BJ (cell line): ENCODE data around the gene CNTN2. TPM values are rescaled to one million over a fixed set of nuclear protein-coding genes. Genes with fewer than 3 reads are reported as not detected.

Experiments used
- CTCF ChIA-PET: fragments of 350-600 bp; formaldehyde crosslinking; extraction: SDS; loops from one replicate; lab custom pipeline; 2021; ENCODE audit warnings: antibody characterized with exemption, inconsistent platforms; lab: Yijun Ruan, JAX
- POLR2A ChIA-PET: fragments of 300-600 bp; sonication (Branson Sonifier 250); formaldehyde crosslinking; extraction: SDS; loops from one replicate; lab custom pipeline; 2021; ENCODE audit warnings: antibody characterized with exemption; lab: Charles Lee
- DNase-seq: peaks from one replicate; pipeline ENCODE4 v3.0.0-alpha.2; 2011; ENCODE audit warnings: low read depth
- H3K27me3 ChIP-seq: 2 replicates; pipeline ENCODE4 v1.6.0; 2011; ENCODE audit warnings: low read length; ENCODE audit not compliant: control insufficient read depth, insufficient read depth
- H3K36me3 ChIP-seq: 2 replicates; pipeline ENCODE4 v1.5.1; 2011; ENCODE audit warnings: low read length; ENCODE audit not compliant: control insufficient read depth, insufficient read depth
- H3K4me3 ChIP-seq: 2 replicates; pipeline ENCODE4 v1.5.1; 2011; ENCODE audit warnings: low read depth, mild to moderate bottlenecking, control low read depth, low read length
- polyA plus RNA-seq: library from polyadenylated mRNA; depleted of rRNA; stranded (reverse); fragments of >200 nt; gene quantifications from 2 replicates; pipeline ENCODE4 v1.2.3, GENCODE V29; 2011
- TF ChIP-seq, protein P1 (sequence below): IDR thresholded peaks from 2 replicates; pipeline ENCODE4 v1.5.1; 2011; ENCODE audit warnings: low read depth, mild to moderate bottlenecking, control low read depth, inconsistent platforms, low read length, moderate library complexity; ENCODE audit not compliant: insufficient read depth

CNTN2 gene
- polyA plus RNA-seq, 1 experiment: not detected

DNA sequence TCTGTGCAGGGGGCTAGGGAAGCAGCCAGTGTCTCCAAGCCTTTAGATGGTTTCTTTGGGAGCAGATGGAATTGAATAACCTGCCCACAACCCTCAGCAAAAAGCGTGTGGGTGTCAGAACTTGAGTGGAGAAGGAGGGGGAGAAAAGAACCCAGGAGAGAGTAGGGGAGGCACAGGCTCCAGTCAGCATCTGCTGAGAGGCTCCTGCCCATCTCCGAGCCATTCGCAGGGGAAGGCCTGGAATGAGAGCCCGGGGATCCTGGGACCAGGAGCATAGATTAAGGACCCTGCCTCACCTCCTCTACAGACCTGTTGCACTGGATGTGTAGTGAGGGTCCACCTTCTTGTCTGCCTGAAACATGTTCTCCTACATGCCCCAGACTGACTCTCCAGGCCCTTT, 25.0 kb downstream of the CNTN2 start:
- TF ChIP-seq, protein P1, sequence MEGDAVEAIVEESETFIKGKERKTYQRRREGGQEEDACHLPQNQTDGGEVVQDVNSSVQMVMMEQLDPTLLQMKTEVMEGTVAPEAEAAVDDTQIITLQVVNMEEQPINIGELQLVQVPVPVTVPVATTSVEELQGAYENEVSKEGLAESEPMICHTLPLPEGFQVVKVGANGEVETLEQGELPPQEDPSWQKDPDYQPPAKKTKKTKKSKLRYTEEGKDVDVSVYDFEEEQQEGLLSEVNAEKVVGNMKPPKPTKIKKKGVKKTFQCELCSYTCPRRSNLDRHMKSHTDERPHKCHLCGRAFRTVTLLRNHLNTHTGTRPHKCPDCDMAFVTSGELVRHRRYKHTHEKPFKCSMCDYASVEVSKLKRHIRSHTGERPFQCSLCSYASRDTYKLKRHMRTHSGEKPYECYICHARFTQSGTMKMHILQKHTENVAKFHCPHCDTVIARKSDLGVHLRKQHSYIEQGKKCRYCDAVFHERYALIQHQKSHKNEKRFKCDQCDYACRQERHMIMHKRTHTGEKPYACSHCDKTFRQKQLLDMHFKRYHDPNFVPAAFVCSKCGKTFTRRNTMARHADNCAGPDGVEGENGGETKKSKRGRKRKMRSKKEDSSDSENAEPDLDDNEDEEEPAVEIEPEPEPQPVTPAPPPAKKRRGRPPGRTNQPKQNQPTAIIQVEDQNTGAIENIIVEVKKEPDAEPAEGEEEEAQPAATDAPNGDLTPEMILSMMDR: no peak
- Histone ChIP-seq H3K36me3 (no peaks in the 10 kb centered on the region), H3K27me3 (no peaks in the 10 kb centered on the region; the same call in none of the 2 replicates), H3K4me3 (no peak overlapping the region)
- DNase-seq: no peak
- CTCF ChIA-PET: interaction anchor here (1.2 kb wide), 2 partner anchors 79 to 188 kb away, joined by 4 read pairs; no protein-coding TSS in a partner anchor
- POLR2A ChIA-PET: no interaction called here

DNA sequence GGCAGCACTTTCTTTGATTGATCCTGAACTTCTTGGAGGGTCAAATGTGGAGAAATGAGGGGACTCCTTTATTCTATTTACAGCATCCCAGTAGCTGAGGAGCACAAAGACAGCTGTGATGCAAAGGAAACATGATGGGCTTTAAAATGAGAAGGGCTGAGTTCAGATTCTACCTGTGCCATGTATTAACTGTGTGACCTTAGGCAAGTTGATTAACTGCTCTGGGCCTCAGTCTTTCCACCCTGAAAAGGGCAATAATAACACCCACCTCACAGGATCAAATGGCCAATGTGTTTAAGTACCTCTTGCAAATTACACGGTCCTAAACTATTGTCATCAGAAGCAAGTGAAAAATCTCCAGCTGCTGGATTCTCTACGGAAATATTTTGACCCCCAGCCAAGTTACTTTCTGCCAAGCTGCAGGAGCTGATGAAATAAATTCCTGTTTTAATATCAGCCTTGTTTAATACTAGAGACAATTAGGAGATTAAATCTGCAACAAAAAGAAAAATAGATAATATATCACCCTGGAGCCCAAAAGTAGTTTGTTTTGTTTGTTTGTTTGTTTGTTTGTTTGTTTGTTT, 25.5 kb downstream of the CNTN2 start:
- ChIA-PET CTCF (interaction anchor here (1.2 kb wide), 2 partner anchors 80 to 187 kb away, joined by 4 read pairs; no protein-coding TSS in a partner anchor), POLR2A (interaction anchor here (0.7 kb wide), 1 partner anchor 30 kb away, joined by 3 read pairs; no protein-coding TSS in a partner anchor)
- H3K36me3 ChIP-seq: no peaks in the 10 kb centered on the region
- no peak overlapping the region for H3K4me3 ChIP-seq
- TF ChIP-seq, protein P1: no peak
- no peaks in the 10 kb centered on the region; the same call in none of the 2 replicates for H3K27me3 ChIP-seq
- no peak for DNase-seq

DNA sequence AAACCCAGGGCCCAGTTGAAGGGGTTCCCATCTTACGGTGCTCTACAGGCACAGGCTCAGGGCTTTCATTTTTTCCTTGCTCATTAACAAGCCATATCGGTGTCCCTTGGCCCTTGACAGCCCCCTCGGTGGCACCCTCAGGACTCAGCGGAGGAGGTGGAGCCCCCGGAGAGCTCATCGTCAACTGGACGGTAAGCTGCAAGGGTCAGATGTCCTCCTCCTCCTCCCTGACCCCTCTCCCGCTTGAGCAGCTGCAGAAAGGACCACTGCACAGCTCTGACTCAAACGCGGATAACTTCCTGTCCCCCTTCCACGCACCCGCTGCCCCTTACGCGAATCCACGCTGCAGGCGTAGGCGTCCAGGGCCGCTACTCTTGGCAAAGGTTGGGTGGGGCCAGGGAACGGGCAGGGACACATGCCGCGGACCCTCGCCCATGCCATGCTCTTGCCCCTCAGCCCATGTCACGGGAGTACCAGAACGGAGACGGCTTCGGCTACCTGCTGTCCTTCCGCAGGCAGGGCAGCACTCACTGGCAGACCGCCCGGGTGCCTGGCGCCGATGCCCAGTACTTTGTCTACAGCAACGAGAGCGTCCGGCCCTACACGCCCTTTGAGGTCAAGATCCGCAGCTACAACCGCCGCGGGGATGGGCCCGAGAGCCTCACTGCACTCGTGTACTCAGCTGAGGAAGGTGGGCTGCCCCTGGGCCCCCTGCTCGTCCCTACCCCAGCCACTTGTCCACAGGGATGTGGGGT, 26.5 kb downstream of the CNTN2 start:
- ChIA-PET CTCF (interaction anchor here (0.6 to 3.9 kb wide), 3 partner anchors 8 to 258 kb away, joined by 3 to 30 read pairs (median 4); no protein-coding TSS in a partner anchor), POLR2A (no interaction called here)
- TF ChIP-seq, protein P1: no peak
- Histone ChIP-seq H3K27me3 (no peaks in the 10 kb centered on the region; the same call in none of the 2 replicates), H3K36me3 (no peaks in the 10 kb centered on the region), H3K4me3 (no peak overlapping the region)
- DNase-seq: no peak

DNA sequence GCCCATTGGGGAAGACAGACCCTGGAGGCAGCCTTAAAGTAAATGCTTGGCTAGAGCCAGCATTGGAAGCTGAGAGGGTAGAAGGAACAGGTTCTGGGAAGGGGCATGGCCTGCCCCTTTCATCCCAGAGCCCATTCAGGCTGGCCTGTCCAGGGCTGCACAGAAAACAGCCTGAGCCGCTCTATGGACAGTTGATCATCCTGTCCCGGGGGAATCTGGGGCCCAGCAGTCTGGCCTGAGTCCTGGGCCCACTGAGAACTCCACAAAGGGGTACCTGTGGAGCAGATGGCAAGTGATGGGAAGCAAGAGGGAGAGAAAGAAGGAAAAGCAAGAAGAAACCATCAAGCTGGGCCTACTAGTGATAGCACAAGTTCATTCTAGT, 28.0 kb downstream of the CNTN2 start:
- Histone ChIP-seq H3K36me3 (no peaks in the 10 kb centered on the region), H3K4me3 (no peak overlapping the region), H3K27me3 (no peaks in the 10 kb centered on the region; the same call in 1 of the 2 replicates)
- no peak for DNase-seq
- ChIA-PET POLR2A (no interaction called here), CTCF (interaction anchor here (1.1 to 3.9 kb wide), 2 partner anchors 9 to 185 kb away, joined by 3 to 30 read pairs; no protein-coding TSS in a partner anchor)
- TF ChIP-seq, protein P1: no peak

DNA sequence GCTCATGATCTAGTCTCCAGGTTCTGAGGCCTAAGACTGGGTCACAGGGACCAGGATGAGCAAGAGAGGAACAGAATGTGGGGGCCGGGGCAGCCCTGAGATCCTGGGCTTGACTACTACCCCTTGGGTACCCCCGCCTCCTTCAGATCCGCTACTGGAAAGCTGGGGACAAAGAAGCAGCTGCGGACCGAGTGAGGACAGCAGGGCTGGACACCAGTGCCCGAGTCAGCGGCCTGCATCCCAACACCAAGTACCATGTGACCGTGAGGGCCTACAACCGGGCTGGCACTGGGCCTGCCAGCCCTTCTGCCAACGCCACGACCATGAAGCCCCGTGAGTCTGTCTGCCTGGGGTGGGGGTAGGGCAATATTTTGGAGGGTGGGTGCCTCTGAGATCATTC, 28.8 kb downstream of the CNTN2 start:
- ChIA-PET POLR2A (no interaction called here), CTCF (interaction anchor here (1.1 to 3.9 kb wide), 3 partner anchors 10 to 184 kb away, joined by 3 to 30 read pairs (median 3); no protein-coding TSS in a partner anchor)

More for the DNA sequence above, 28.8 kb downstream of the CNTN2 start:
- DNase-seq: no peak
- no peak overlapping the region for H3K4me3 ChIP-seq
- H3K36me3 ChIP-seq: no peaks in the 10 kb centered on the region
- TF ChIP-seq, protein P1: no peak
- H3K27me3 ChIP-seq: no peaks in the 10 kb centered on the region
